Transverse colon (tissue), 4 donors: ENCODE data around the gene RBP3.

ENCODE experiments used
- POLR2A ChIP-seq: fragments of 450-650 bp; IDR thresholded peaks from one replicate; pipeline ENCODE4 v1.6.1; 2016; ENCODE audit warnings: antibody characterized with exemption, mild to moderate bottlenecking, moderate library complexity
- POLR2AphosphoS5 ChIP-seq, 3 donors: sonication (generic); formaldehyde crosslinking; IDR thresholded peaks; one replicate each; pipeline ENCODE4 v1.6.1; 2016; ENCODE audit warnings: antibody characterized with exemption in 3 of 3
- TF ChIP-seq, protein P1 (sequence below), 5 experiments: fragments of 200-600 bp in 3 of 5; fragments of 450-650 bp in 2 of 5; sonication (generic) in 3 of 5; IDR thresholded peaks; 1 replicate in 2 of 5; 2 replicates in 3 of 5; pipeline ENCODE4 v1.5.1; 2016 to 2017; ENCODE audit warnings: antibody characterized with exemption in 5 of 5, inconsistent platforms in 3 of 5, mild to moderate bottlenecking in 2 of 5, moderate library complexity in 1 of 5

DNA sequence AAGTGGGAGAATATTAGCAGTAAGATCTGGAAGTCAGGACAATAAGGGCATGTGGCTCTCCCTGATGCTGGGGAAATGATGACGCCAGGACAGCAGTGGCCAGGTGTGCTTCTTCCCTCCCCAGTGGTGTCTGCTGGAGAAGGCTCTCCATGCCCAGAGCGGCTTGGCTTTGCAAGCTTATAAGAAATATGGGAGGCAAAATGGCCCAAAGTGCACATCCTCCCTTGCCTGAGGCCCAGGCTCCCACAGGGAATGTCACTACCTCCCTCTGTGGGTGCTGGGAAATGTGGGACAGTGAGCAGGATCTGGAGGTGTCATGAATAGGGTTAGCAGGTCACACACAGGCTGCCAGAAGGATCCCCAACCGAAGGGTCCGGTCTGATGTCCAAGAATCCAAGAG is 53.0 kb downstream of the RBP3 start:
- TF ChIP-seq, protein P1, sequence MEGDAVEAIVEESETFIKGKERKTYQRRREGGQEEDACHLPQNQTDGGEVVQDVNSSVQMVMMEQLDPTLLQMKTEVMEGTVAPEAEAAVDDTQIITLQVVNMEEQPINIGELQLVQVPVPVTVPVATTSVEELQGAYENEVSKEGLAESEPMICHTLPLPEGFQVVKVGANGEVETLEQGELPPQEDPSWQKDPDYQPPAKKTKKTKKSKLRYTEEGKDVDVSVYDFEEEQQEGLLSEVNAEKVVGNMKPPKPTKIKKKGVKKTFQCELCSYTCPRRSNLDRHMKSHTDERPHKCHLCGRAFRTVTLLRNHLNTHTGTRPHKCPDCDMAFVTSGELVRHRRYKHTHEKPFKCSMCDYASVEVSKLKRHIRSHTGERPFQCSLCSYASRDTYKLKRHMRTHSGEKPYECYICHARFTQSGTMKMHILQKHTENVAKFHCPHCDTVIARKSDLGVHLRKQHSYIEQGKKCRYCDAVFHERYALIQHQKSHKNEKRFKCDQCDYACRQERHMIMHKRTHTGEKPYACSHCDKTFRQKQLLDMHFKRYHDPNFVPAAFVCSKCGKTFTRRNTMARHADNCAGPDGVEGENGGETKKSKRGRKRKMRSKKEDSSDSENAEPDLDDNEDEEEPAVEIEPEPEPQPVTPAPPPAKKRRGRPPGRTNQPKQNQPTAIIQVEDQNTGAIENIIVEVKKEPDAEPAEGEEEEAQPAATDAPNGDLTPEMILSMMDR (IDR thresholded peaks at IDR 0.05) = no peak
- TF ChIP-seq POLR2A = no peak
- no peak for TF ChIP-seq POLR2AphosphoS5 (IDR thresholded peaks at IDR 0.05)
